HPDE6-E6E7 (cell line): ENCODE results near the gene GGTLC2.
"Not testable (repeated sequence)": the region's sequence is repeated elsewhere in the genome, so short reads cannot be mapped to it uniquely, and the experiment has no call there.

Experiments used
- DNase-seq: peaks from one replicate; pipeline ENCODE4 v3.0.0; 2011; ENCODE audit warnings: missing footprints; ENCODE audit errors: extremely low spot score

Gene GGTLC2

DNA sequence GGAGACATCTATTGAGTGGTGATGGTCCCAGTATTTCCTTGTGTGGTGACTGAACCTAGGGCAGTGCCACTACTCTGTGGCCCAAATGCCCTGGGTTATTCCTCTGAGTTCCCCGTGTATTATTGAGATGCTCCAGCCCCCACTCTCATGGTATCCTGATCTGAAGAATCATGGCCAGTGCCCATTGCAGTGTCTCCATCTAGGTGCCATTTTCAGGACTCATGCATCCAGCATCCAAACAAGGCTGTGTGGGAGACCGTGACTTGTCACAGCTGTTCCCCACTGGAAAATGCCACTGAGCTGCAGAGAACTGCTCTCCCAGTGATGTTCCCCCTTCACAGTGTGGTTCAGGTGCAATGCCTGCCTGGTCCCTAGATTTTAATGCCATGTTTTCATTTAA is 24.7 kb downstream of the GGTLC2 start:
- DNase-seq: no peak

DNA sequence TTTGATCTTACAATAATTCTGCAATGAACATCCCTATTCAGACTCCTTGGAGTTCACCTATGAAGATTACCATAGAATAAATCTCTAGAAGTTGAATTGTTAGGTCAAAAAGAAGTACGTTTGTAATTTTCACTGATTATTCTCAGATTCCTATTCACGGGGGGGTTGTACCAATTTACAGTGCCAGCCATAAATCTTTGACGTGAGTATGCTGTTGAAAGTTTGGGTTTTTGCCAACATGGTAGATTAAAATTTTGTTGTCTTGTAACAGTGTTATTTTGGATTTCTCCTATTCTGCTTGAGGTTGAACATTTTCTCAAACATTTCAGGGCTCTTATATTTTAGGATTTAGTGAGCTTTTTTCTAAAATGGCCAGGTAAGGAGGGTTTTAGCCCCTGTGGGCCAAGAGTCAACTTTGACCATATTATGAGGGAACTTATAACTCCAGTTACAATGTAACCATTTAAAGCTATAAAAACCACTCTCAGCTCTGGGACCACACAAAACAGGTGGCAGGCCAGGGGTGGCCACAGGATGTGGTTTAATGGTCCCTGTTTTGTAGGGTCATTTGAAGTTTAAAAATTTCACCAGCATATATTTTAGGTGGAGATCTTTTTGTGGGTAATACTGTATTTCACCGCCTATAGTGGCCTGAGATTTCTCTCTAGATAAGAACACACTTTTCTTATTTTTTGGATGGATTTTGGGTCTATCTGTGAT is 25.8 kb downstream of the GGTLC2 start:
- no peak for DNase-seq

DNA sequence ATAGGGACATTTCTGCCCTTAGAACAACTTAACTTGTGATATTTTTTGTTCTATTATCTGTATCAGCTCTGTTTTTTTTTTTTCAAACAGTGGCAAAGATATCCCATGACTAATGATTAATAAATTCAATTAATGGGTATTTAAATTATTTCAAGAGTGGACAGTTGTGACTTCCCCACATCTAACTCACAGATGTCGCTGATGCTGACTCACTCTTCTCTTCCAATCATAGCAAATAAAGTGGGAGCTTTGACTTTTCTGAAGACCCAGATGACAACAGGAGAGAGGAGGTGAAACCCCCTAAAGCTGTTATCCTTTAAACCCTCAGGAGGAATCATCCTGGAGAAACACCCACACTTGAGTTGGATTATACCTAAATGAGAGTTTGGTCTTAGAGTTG is 27.1 kb downstream of the GGTLC2 start:
- DNase-seq: no peak

- no peak for DNase-seq
Observed at GRCh38 chr22:22673099-22673498, 28.7 kb downstream of the GGTLC2 start.

DNA sequence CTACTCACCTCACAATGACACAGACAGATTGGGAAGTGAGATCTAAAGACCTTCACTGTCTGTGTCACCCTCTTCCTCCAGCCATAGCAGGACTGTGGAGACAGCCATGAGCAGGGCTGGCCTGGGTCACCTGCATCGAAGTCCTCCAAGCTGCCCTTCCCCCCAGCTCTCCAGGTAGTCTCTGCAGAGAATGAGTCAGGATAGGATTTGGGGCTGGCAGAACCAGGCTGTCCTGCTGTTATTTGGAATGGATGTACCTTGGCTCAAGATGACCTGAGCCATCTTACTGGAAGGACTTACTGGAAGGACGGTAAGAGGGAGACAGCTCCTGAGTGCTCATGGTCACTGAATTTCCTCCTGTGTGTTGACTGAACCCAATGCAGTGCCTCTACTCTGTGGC is 29.2 kb downstream of the GGTLC2 start:
- no peak for DNase-seq

DNA sequence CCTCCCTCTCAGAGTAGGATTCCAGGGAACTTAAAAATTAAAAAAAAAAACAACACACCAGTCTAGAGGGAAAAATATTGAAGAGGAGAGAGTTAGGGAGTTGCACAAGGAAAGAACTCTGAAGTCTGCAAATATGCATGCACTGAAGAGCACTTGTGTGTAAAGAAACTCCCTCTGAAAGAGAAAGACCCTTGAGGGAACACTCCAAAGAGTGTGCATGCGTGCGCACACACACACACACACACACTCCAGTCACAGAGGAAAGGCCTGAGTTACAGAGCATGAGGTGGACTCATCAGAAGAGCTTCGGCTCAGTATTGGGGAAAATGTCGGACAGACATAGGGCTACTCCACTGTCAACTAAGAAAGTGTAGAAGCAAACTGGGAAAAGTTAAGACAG is 30.1 kb downstream of the GGTLC2 start:
- DNase-seq: no peak

DNA sequence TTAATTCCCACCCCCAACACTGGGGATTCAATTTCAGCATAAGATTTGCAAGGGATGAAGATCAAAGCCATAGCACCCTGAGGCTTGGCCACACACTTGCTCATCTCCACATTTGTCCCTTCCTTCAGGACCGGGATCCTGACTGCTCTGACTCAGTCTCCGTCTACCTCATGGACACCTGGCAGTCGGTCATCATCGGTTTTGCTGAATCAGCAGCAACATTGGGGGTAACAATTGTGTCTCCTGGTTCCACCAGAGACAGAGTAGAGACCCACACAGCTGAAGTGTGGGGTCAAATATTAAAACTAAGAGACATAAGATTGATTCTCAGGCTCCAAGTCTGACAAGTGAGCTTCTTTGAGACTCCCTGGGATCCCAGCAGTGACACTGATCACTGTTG is 34.6 kb downstream of the GGTLC2 start:
- no peak for DNase-seq

- DNase-seq: no peak
Observed at GRCh38 chr22:22680396-22680795, 36.0 kb downstream of the GGTLC2 start.

- no peak for DNase-seq
Observed at GRCh38 chr22:22681221-22681739, 36.9 kb downstream of the GGTLC2 start.

DNA sequence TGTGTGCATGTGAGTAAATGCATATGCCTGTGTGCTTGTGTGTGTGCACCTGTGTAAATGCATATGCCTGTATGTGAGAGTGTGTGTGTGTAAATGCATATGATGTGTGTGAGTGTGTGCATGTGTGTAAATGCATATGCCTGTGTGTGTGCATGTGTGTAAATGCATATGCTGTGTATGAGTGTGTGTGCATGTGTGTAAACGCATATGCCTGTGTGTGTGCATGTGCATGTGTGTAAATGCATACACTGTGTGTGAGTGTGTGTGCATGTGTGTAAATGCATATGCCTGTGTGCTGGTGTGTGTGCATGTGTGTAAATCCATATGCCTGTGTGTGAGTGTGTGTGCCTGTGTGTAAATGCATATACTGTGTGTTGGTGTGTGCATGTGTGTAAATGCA is 37.8 kb downstream of the GGTLC2 start:
- no peak for DNase-seq

GRCh38 chr22:22682807-22683667 is 38.6 kb downstream of the GGTLC2 start:
- DNase-seq: no peak

GRCh38 chr22:22683668-22684361 is 39.4 kb downstream of the GGTLC2 start:
- DNase-seq: no peak

DNA sequence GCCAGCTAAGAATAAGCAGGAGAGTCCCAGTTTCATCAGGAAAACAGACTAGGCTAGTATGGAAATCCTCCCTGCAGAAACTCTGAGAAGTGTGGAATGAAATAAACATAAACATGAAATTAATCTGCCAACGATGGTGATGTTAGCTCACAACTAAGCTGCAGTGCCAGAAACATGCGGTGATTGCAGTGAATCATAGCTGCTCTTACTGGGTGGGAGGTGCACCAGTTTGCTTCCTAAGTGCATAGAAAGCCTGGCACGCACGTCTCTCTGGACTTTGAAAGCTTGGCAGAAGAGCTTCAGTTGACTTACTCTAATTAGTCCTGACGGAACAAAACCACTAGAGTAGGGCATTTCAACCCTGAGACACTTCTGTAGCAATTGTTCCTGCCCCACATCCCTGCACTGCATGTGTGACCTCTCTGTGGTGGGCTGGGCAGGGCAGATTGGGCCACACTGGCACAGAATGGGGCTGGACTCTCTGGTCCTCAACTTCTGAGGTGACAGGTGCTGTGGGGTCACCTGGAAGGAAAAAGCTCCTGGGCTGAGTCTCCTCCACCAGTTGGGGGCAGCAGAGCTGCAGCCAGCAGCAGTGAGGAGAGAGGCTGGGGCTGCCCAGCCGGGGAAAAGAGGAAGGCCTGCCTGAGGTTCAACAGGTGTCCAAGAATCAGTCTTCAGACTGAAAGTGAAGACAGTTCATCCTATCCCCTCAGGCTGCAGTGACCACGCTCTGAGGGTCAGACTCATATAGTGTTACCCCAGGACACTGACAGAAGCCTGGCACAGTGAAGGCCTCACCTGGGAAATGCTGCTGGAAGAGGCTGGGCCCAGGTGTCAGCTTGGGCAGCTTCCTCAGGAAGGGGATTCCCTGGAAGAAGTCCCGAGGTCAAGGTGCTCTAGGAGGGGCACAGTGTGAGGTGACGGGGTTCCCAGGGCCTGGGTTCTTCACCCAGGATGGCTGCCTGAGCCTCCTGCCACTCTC is 40.5 kb downstream of the GGTLC2 start:
- DNase-seq: no peak

GRCh38 chr22:22685586-22685985 is 41.2 kb downstream of the GGTLC2 start:
- no peak for DNase-seq

DNA sequence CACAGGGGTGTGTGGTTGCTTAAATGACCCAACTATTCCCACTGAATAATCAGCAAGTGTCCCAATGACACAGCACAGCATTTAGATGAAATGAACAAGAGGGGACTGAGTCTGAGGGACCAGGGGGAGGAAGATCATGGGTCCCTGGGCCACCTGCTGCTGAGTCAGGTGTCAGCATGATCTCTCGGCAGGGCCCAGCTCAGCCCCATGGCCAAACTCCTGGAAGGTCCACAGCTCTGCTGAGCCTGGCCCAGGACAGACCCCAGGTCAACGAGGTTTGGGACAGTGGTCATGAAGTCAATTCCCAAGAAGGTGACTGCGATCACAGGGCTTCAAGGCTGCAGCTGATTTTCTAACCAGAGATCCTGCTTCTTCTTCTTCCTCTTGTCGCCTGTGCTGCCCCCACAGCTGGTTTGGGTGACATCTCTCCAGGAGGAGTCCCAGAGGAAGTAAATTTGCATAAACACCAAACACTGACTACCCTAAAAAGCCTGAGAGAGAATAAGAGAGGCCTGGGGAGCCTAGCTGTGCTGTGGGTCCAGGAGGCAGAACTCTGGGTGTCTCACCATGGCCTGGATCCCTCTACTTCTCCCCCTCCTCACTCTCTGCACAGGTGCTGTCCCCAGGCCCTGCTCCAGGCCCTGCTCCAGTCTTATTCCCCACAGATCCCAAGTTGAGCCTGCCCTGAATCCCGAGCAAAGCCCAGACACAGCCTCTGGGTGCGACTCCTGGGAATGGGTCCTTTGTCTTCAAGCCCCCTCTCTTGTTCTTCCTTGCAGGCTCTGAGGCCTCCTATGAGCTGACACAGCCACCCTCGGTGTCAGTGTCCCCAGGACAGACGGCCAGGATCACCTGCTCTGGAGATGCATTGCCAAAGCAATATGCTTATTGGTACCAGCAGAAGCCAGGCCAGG is 42.0 kb downstream of the GGTLC2 start:
- DNase-seq: not testable (repeated sequence)

- no peak for DNase-seq
Observed at GRCh38 chr22:22687638-22688500, 43.5 kb downstream of the GGTLC2 start.

- DNase-seq: no peak
Observed at GRCh38 chr22:22689621-22690345, 45.4 kb downstream of the GGTLC2 start.

- DNase-seq: no peak
Observed at GRCh38 chr22:22691055-22691454, 46.6 kb downstream of the GGTLC2 start.
